ENCODE measurements around the gene LTK. TPM values are rescaled to one million over a fixed set of nuclear protein-coding genes. Genes with fewer than 3 reads are reported as not detected.

LTK gene
- total and polyA plus RNA-seq, 12 donors: 0.12 to 2.3 (median 0.66) TPM

GRCh38 chr15:41484937-41485625 lies 28.5 kb downstream of the LTK start:
- H3K27ac ChIP-seq: no peak overlapping the region
- no peak for DNase-seq
- H3K9me3 ChIP-seq (replicated peaks in 1 of 3): no peaks in the 10 kb centered on the region
- 85 to 87% (median 86%) methylated on average over 7 to 11 of the region's 11 CpGs for WGBS, 4 donors
- no peaks in the 10 kb centered on the region for H3K4me1 ChIP-seq (replicated peaks in 1 of 2)
- TF ChIP-seq POLR2A (IDR thresholded peaks at IDR 0.05) (no peak), CTCF (IDR thresholded peaks at IDR 0.05) (no peak)
- H3K27me3 ChIP-seq: no peaks in the 10 kb centered on the region
- H3K36me3 ChIP-seq (replicated peaks in 1 of 2): peaks cover 0 to 22% of the 10 kb centered on the region in 2 donors
- no peak overlapping the region for H3K4me3 ChIP-seq
- intact Hi-C loops (cut with DNase I): no loop called here

GRCh38 chr15:41483519-41483918 lies 30.1 kb downstream of the LTK start:
- DNase-seq: no peak
- WGBS, 4 donors: 56 to 97% (median 88%) methylated on average over 2 of the region's 2 CpGs
- Histone ChIP-seq H3K36me3 (replicated peaks in 1 of 2) (peaks cover 0 to 38% of the 10 kb centered on the region in 2 donors), H3K27ac (no peak overlapping the region), H3K9me3 (replicated peaks in 1 of 3) (no peaks in the 10 kb centered on the region), H3K4me1 (replicated peaks in 1 of 2) (no peaks in the 10 kb centered on the region), H3K4me3 (no peak overlapping the region), H3K27me3 (no peaks in the 10 kb centered on the region)
- intact Hi-C loops (cut with DNase I): no loop called here
- no peak for TF ChIP-seq POLR2A (IDR thresholded peaks at IDR 0.05)
- no peak for TF ChIP-seq CTCF (IDR thresholded peaks at IDR 0.05)

GRCh38 chr15:41483115-41483514 lies 30.5 kb downstream of the LTK start:
- intact Hi-C loops (cut with DNase I): no loop called here
- H3K36me3 ChIP-seq (replicated peaks in 1 of 2): peaks cover 0 to 42% of the 10 kb centered on the region in 2 donors
- no peak for DNase-seq

More at GRCh38 chr15:41483115-41483514, 30.5 kb downstream of the LTK start:
- TF ChIP-seq CTCF (IDR thresholded peaks at IDR 0.05) (no peak), POLR2A (IDR thresholded peaks at IDR 0.05) (no peak)
- Histone ChIP-seq H3K27ac (no peak overlapping the region), H3K9me3 (replicated peaks in 1 of 3) (no peaks in the 10 kb centered on the region), H3K27me3 (no peaks in the 10 kb centered on the region), H3K4me1 (replicated peaks in 1 of 2) (no peaks in the 10 kb centered on the region), H3K4me3 (no peak overlapping the region)

All from adrenal gland (tissue), 12 donors.